K562 (cell line): Measurements from ENCODE around the gene ARHGAP15. TPM values are rescaled to one million over a fixed set of nuclear protein-coding genes. Genes with fewer than 3 reads are reported as not detected.

Experiments used
- ATAC-seq: fragments of 200-7000 bp; cut with Tn5 transposase; 3 replicates; pipeline ENCODE4 v1.9.1; 2020; ENCODE audit warnings: moderate library complexity
- BruUV-seq: library from RNA; stranded (reverse); fragments of 400-500 nt; replicated peaks from 2 replicates; lab custom pipeline; 2021; lab: Mats Ljungman, UMichigan
- CTCF ChIA-PET: fragments of 300-600 bp; formaldehyde crosslinking; extraction: SDS; loops from one replicate; lab custom pipeline; 2021; ENCODE audit warnings: low intra/inter-chr PET ratio; lab: Yijun Ruan, JAX
- POLR2A ChIA-PET: fragments of 300-600, 350-650 bp; sonication (Branson Sonifier 250); formaldehyde crosslinking; extraction: SDS; loops from one replicate; lab custom pipeline; 2021; ENCODE audit warnings: antibody characterized with exemption, inconsistent platforms; lab: Yijun Ruan, JAX
- DNase-seq, 4 experiments: peaks; one replicate each; pipeline versions ENCODE4 v3.0.0 to v3.0.0-alpha.2; 2011 to 2018; ENCODE audit warnings: low spot score in 3 of 4, mixed read lengths in 3 of 4; ENCODE audit errors: extremely low read depth in 1 of 4
- FAIRE-seq: peaks from 2 replicates; lab custom pipeline; 2011; peaks lifted over from hg19 to GRCh38; lab: Jason Lieb, UNC
- H2AFZ ChIP-seq: 2 replicates; pipeline ENCODE4 v1.6.0; 2011; ENCODE audit warnings: low read depth, low read length, control low read depth, inconsistent platforms
- H3K27ac ChIP-seq: fragments of 200-600 bp; 3 replicates; pipeline ENCODE4 v1.8.0; 2011; ENCODE audit warnings: low read depth, mild to moderate bottlenecking, control low read depth, inconsistent platforms, low read length, moderate library complexity, mixed read lengths; ENCODE audit errors: extremely low read depth
- H3K27me3 ChIP-seq, 2 experiments: fragments of 300-600 bp in 1 of 2; 2 replicates in 1 of 2; 3 replicates in 1 of 2; pipeline versions ENCODE4 v1.6.0 to v1.8.0; 2011; ENCODE audit warnings: inconsistent platforms in 2 of 2, low read length in 2 of 2, mild to moderate bottlenecking in 1 of 2, mixed read lengths in 1 of 2, moderate library complexity in 1 of 2; ENCODE audit not compliant: control insufficient read depth in 2 of 2, insufficient read depth in 2 of 2
- H3K36me3 ChIP-seq: fragments of 300-600 bp; 3 replicates; pipeline ENCODE4 v1.8.0; 2011; ENCODE audit warnings: mild to moderate bottlenecking, low read length, inconsistent platforms; ENCODE audit not compliant: control insufficient read depth, insufficient read depth
- H3K4me1 ChIP-seq, 2 experiments: fragments of 200-600 bp in 1 of 2; replicated peaks in 1 of 2; 2 replicates in 1 of 2; 3 replicates in 1 of 2; pipeline versions ENCODE4 v1.5.1 to v1.8.0; 2011; ENCODE audit warnings: inconsistent platforms in 2 of 2, low read length in 2 of 2, mild to moderate bottlenecking in 1 of 2, mixed read lengths in 1 of 2, moderate library complexity in 1 of 2; ENCODE audit not compliant: control insufficient read depth in 2 of 2, insufficient read depth in 2 of 2
- H3K4me2 ChIP-seq: 2 replicates; pipeline ENCODE4 v1.6.1; 2011; ENCODE audit warnings: low read length, control low read depth, inconsistent platforms, mixed read lengths; ENCODE audit not compliant: insufficient read depth
- H3K4me3 ChIP-seq: fragments of 200-600 bp; sonication (generic), shearing (Covaris generic); 2 replicates; pipeline ENCODE4 v1.5.1; 2016; ENCODE audit warnings: control low read depth, inconsistent platforms
- H3K79me2 ChIP-seq: fragments of 200-600 bp; 3 replicates; pipeline ENCODE4 v1.8.0; 2011; ENCODE audit warnings: low read length, inconsistent platforms; ENCODE audit not compliant: control insufficient read depth, insufficient read depth
- H3K9ac ChIP-seq, 2 experiments: 2 replicates each; pipeline versions ENCODE4 v1.6.0 to v1.6.1; 2011; ENCODE audit warnings: low read depth in 2 of 2, low read length in 2 of 2, control low read depth in 1 of 2, inconsistent platforms in 1 of 2, mild to moderate bottlenecking in 1 of 2, mixed read lengths in 1 of 2; ENCODE audit not compliant: insufficient read depth in 1 of 2
- H3K9me1 ChIP-seq: one replicate; pipeline ENCODE4 v1.6.0; 2011; ENCODE audit warnings: inconsistent platforms, mild to moderate bottlenecking, low read length, moderate library complexity; ENCODE audit not compliant: control insufficient read depth, insufficient read depth
- H3K9me3 ChIP-seq: replicated peaks from 2 replicates; pipeline ENCODE4 v1.5.1; 2011; ENCODE audit warnings: low read depth, low read length, inconsistent platforms; ENCODE audit not compliant: control insufficient read depth, insufficient read depth
- H4K20me1 ChIP-seq: replicated peaks from 2 replicates; pipeline ENCODE4 v1.6.1; 2011; ENCODE audit warnings: low read length, inconsistent platforms, mixed read lengths; ENCODE audit not compliant: control insufficient read depth, insufficient read depth
- MTF1 ChIP-seq: fragments of 250-450 bp; sonication (Bioruptor Pico); IDR thresholded peaks from 2 replicates; pipeline ENCODE4 v1.9.0; 2021; ENCODE audit warnings: moderate library complexity, mild to moderate bottlenecking, inconsistent platforms, borderline replicate concordance
- POLR2AphosphoS2 ChIP-seq: IDR thresholded peaks from 2 replicates; pipeline ENCODE4 v1.6.1; 2012; ENCODE audit warnings: low read length, improper control_type of control experiment
- PRPF4 ChIP-seq: fragments of 200-400 bp; formaldehyde crosslinking; IDR thresholded peaks from one replicate; pipeline ENCODE4 v1.6.1; 2017; ENCODE audit warnings: low read length, low read depth, mild to moderate bottlenecking; ENCODE audit not compliant: insufficient read depth, poor library complexity, severe bottlenecking
- SIX5 ChIP-seq, 2 experiments: IDR thresholded peaks; 2 replicates each; pipeline ENCODE4 v1.6.1; 2011; ENCODE audit warnings: low read length in 2 of 2, borderline replicate concordance in 1 of 2, low read depth in 1 of 2, mild to moderate bottlenecking in 1 of 2, moderate library complexity in 1 of 2; ENCODE audit not compliant: insufficient read depth in 1 of 2
- SNRNP70 ChIP-seq: fragments of 200-400 bp; formaldehyde crosslinking; optimal IDR thresholded peaks from 2 replicates; pipeline ENCODE3; 2017; ENCODE audit warnings: low read depth, low read length
- SRSF7 ChIP-seq: fragments of 200-400 bp; formaldehyde crosslinking; optimal IDR thresholded peaks from 2 replicates; pipeline ENCODE3; 2017; ENCODE audit warnings: mild to moderate bottlenecking, low read depth, low read length
- XRCC5 ChIP-seq: fragments of 200-400 bp; formaldehyde crosslinking; IDR thresholded peaks from 2 replicates; pipeline ENCODE4 v1.6.1; 2017; ENCODE audit warnings: low read depth, mild to moderate bottlenecking, low read length
- ZBTB17 ChIP-seq: fragments of 450-650 bp; formaldehyde crosslinking; IDR thresholded peaks from 2 replicates; pipeline ENCODE4 v1.4.0; 2020; ENCODE audit warnings: mild to moderate bottlenecking
- ZNF253 ChIP-seq: fragments of 250-450 bp; sonication (Bioruptor Pico); conservative IDR thresholded peaks from 2 replicates; pipeline ENCODE4 v1.6.1; 2021; ENCODE audit warnings: mild to moderate bottlenecking
- WGBS: fragments of 100-300 bp; shearing (Covaris generic); methylation state at CpG from one replicate; pipeline ENCODE4 v1.1.6; 2016; ENCODE audit warnings: low coverage, mixed read lengths; ENCODE audit not compliant: insufficient coverage; ENCODE audit errors: missing lambda C conversion rate; 5-methylcytosine and 5-hydroxymethylcytosine counted together
- in situ Hi-C: fragments of 300-500 bp; cut with MboI; formaldehyde crosslinking; loops from 4 replicates; pipeline ENCODE4 v1.15.0; 2018; ENCODE audit warnings: inconsistent platforms, mixed read lengths
- intact Hi-C: fragments of 100-400 bp; cut with micrococcal nuclease; formaldehyde crosslinking; loops from 2 replicates; pipeline ENCODE4 v1.14.2; 2022
- polyA plus RNA-seq, 8 experiments: library from polyadenylated mRNA; depleted of rRNA in 4 of 8; stranded (reverse) in 5 of 8; unstranded in 3 of 8; fragments of >200 nt; fragmentation: Nextera tagmentation in 2 of 8; fragmentation: Illumina TruSeq in 1 of 8; extraction: Ambion mirVana in 2 of 8; extraction: Trizol in 1 of 8; gene quantifications; 2 replicates each; pipeline versions ENCODE4 v1.2.1 to v1.2.3, GENCODE V29; 2011 to 2014; ENCODE audit warnings: inconsistent platforms in 1 of 8, missing spikeins in 1 of 8
- total RNA-seq, 7 experiments: library from RNA; depleted of rRNA in 6 of 7; stranded (reverse); fragments of >200 nt in 6 of 7; fragmentation: Illumina TruSeq in 2 of 7; extraction: Trizol in 2 of 7; gene quantifications; 2 replicates each; pipeline versions ENCODE4 v1.2.1 to v1.2.3, GENCODE V29; 2011 to 2021; ENCODE audit warnings: low replicate concordance in 1 of 7
- TF ChIP-seq, protein P1 (sequence below): IDR thresholded peaks from 2 replicates; pipeline ENCODE4 v1.6.1; 2011; ENCODE audit not compliant: insufficient read length; ENCODE audit errors: extremely low read depth

The ARHGAP15 gene
- total and polyA plus RNA-seq, 9 of the 15 experiments (the other 6 are each of a cell fraction or from before 2014, with no cell fraction given): 1.5 to 17.9 (median 7.9) TPM

DNA sequence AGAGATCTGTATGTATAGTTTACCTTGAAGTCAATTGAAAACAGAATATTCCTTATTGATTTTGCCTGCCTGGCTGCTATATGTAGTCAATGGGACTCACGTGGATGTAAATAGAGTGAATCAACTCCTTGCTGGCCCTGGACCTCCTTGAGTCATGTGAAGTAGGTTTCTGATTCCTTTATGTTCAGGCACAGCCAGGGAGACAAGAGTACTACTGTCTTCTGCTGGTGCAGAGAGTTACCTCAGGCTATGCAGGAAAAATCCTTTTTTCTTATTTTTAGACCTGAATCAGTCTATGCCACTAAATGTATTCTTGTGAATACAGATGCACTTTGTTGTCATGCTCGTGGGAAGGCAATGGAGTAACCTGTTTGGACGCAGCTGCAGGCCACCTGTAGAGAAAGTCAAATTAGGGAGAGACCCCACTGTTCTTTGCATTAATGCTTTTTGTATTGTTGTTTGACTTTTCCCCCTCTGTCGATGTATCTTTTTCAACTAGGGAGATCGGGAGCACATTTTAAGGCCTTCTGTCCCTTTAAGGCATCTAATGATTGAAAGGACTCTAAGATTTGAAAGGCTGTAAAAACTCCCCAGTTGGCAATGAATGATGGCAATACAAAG lies 473.9 kb downstream of the ARHGAP15 start:
- Histone ChIP-seq H3K4me2 (no peak overlapping the region), H4K20me1 (no peaks in the 10 kb centered on the region), H3K27me3 (no peaks in the 10 kb centered on the region), H3K4me1 (no peaks in the 10 kb centered on the region), H3K79me2 (no peaks in the 10 kb centered on the region), H3K36me3 (no peaks in the 10 kb centered on the region), H3K27ac (no peak overlapping the region), H3K9ac (no peak overlapping the region), H3K4me3 (no peak overlapping the region), H3K9me1 (no peaks in the 10 kb centered on the region), H3K9me3 (no peaks in the 10 kb centered on the region), H2AFZ (no peak overlapping the region)
- ChIA-PET POLR2A (no interaction called here), CTCF (no interaction called here)
- no peak for DNase-seq
- FAIRE-seq: no peak
- 11% methylated on average over 5 of the region's 5 CpGs for WGBS
- BruUV-seq: no TSS peak
- intact Hi-C loops: no loop called here
- in situ Hi-C loops: no loop called here
- ATAC-seq: no peak
- no peak for TF ChIP-seq MTF1 (CRISPR knock-in tag)
- TF ChIP-seq ZNF253 (CRISPR knock-in tag): no peak
- no peak for TF ChIP-seq POLR2AphosphoS2

DNA sequence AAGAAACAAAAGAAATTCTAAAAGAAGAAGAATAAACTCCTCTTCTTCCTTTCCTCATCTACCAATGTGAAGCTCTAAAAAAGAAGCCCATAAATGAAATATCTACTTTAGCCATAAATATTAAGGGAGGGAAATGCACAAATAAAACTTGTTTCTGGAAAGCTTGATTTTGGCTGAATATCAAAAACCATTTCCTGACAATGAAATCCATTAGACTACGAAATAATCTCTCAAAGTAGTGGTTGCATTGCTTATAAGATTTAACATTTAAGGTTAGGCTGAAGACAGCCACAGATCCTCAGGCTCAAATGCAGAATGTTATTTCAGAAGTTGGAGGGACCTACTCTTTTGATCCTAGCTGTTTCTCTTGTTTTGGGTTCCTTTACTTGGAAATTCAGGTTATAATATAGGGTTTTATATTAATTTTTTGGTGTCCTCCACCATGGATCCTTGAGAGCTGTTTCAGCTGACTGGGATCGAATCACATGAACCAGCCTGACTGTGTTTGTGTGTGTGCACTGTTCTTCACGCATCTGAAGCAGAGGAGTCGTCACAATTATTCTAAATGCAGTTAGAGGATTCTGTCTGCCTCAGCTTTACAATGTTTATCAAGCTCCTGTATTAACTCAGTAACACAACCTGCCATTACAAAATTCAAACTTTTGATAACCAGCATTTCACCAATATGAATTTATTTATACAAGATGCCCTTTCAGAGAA lies 474.8 kb downstream of the ARHGAP15 start:
- POLR2A ChIA-PET: no interaction called here

More for the DNA sequence above, 474.8 kb downstream of the ARHGAP15 start:
- in situ Hi-C loops: no loop called here
- Histone ChIP-seq H2AFZ (no peak overlapping the region), H3K4me3 (no peak overlapping the region), H3K36me3 (no peaks in the 10 kb centered on the region), H3K27ac (no peak overlapping the region), H3K4me2 (no peak overlapping the region), H3K27me3 (no peaks in the 10 kb centered on the region), H3K9me3 (no peaks in the 10 kb centered on the region), H3K79me2 (no peaks in the 10 kb centered on the region), H3K4me1 (no peaks in the 10 kb centered on the region), H3K9ac (no peak overlapping the region), H4K20me1 (no peaks in the 10 kb centered on the region), H3K9me1 (no peaks in the 10 kb centered on the region)
- FAIRE-seq (no peak), DNase-seq (no peak), ATAC-seq (no peak)
- CTCF ChIA-PET: no interaction called here
- 4% methylated on average over 4 of the region's 4 CpGs for WGBS
- intact Hi-C loops: no loop called here
- BruUV-seq: no TSS peak
- TF ChIP-seq, protein P1, sequence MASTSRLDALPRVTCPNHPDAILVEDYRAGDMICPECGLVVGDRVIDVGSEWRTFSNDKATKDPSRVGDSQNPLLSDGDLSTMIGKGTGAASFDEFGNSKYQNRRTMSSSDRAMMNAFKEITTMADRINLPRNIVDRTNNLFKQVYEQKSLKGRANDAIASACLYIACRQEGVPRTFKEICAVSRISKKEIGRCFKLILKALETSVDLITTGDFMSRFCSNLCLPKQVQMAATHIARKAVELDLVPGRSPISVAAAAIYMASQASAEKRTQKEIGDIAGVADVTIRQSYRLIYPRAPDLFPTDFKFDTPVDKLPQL: no peak
- TF ChIP-seq PRPF4 (no peak), XRCC5 (no peak), SNRNP70 (no peak), ZBTB17 (no peak), SIX5 (IDR thresholded peaks at IDR 0.05; ENCODE audit: borderline replicate concordance in 1 of 2, insufficient read depth in 1 of 2, low read depth in 1 of 2, low read length in 2 of 2) (no peak), SRSF7 (no peak)
